Progenitor cell of endocrine pancreas (in vitro differentiated cells): ENCODE data around the gene ARIH2. TPM values are rescaled to one million over a fixed set of nuclear protein-coding genes. Genes with fewer than 3 reads are reported as not detected.

ENCODE experiments used
- DNase-seq: peaks from one replicate; pipeline ENCODE4 v3.0.0; 2021; ENCODE audit warnings: low spot score; ENCODE audit not compliant: unreplicated experiment
- H3K27ac Mint-ChIP-seq: 2 replicates; pipeline ENCODE4 v1.8.0; 2021; ENCODE audit warnings: mild to moderate bottlenecking, moderate library complexity, mixed read lengths
- H3K27me3 Mint-ChIP-seq: 2 replicates; pipeline ENCODE4 v1.8.0; 2021; ENCODE audit warnings: mixed read lengths
- H3K36me3 Mint-ChIP-seq: 2 replicates; pipeline ENCODE4 v1.8.0; 2022; ENCODE audit warnings: mixed read lengths; ENCODE audit not compliant: insufficient read depth
- H3K4me1 Mint-ChIP-seq: 2 replicates; pipeline ENCODE4 v1.8.0; 2021; ENCODE audit warnings: low read depth, mixed read lengths
- H3K4me3 Mint-ChIP-seq: 2 replicates; pipeline ENCODE4 v1.8.0; 2021; ENCODE audit warnings: low read depth, mild to moderate bottlenecking, moderate library complexity, mixed read lengths
- H3K9me3 Mint-ChIP-seq: 2 replicates; pipeline ENCODE4 v1.8.0; 2021; ENCODE audit warnings: low read depth, mixed read lengths
- CTCF ChIP-seq: fragments of 200-600 bp; sonication (generic); IDR thresholded peaks from one replicate; pipeline ENCODE4 v1.5.0; 2021; ENCODE audit warnings: antibody characterized with exemption, mild to moderate bottlenecking; ENCODE audit not compliant: unreplicated experiment
- total RNA-seq: library from RNA; stranded (reverse); gene quantifications from 2 replicates; pipeline ENCODE4 v1.2.1, GENCODE V29; 2021

The ARIH2 gene
- total RNA-seq, 1 donor from 2014 or later: 105 TPM

GRCh38 chr3:48962340-48962739 lies 43.7 kb downstream of the ARIH2 start:
- TF ChIP-seq CTCF: no peak
- no peak overlapping the region for H3K27ac Mint-ChIP-seq
- H3K4me3 Mint-ChIP-seq: no peak overlapping the region
- no peaks in the 10 kb centered on the region for H3K4me1 Mint-ChIP-seq
- H3K27me3 Mint-ChIP-seq: no peaks in the 10 kb centered on the region
- no peak for DNase-seq
- H3K9me3 Mint-ChIP-seq: no peaks in the 10 kb centered on the region
- H3K36me3 Mint-ChIP-seq: peaks cover 4% of the 10 kb centered on the region

- no peak for TF ChIP-seq CTCF
- Mint-ChIP-seq H3K27ac (no peak overlapping the region), H3K4me1 (no peaks in the 10 kb centered on the region), H3K4me3 (no peak overlapping the region), H3K9me3 (no peaks in the 10 kb centered on the region), H3K27me3 (no peaks in the 10 kb centered on the region), H3K36me3 (peaks cover 3% of the 10 kb centered on the region)
- DNase-seq: no peak
Measured at GRCh38 chr3:48962939-48963338, 44.3 kb downstream of the ARIH2 start.

GRCh38 chr3:48963591-48963990 lies 44.9 kb downstream of the ARIH2 start:
- Mint-ChIP-seq H3K4me1 (no peaks in the 10 kb centered on the region), H3K9me3 (no peaks in the 10 kb centered on the region), H3K36me3 (peaks cover 3% of the 10 kb centered on the region), H3K4me3 (no peak overlapping the region), H3K27ac (no peak overlapping the region), H3K27me3 (no peaks in the 10 kb centered on the region)
- no peak for DNase-seq
- TF ChIP-seq CTCF: no peak

GRCh38 chr3:48966367-48966766 lies 47.7 kb downstream of the ARIH2 start:
- H3K4me3 Mint-ChIP-seq: no peak overlapping the region
- no peaks in the 10 kb centered on the region for H3K4me1 Mint-ChIP-seq
- H3K9me3 Mint-ChIP-seq: no peaks in the 10 kb centered on the region
- no peak for DNase-seq
- H3K27ac Mint-ChIP-seq: no peak overlapping the region
- TF ChIP-seq CTCF: no peak
- peaks cover 6% of the 10 kb centered on the region for H3K36me3 Mint-ChIP-seq
- H3K27me3 Mint-ChIP-seq: no peaks in the 10 kb centered on the region

GRCh38 chr3:48966876-48967361 lies 48.3 kb downstream of the ARIH2 start:
- no peak overlapping the region for H3K4me3 Mint-ChIP-seq
- H3K9me3 Mint-ChIP-seq: no peaks in the 10 kb centered on the region
- no peak for TF ChIP-seq CTCF
- H3K4me1 Mint-ChIP-seq: no peaks in the 10 kb centered on the region
- H3K36me3 Mint-ChIP-seq: peaks cover 6% of the 10 kb centered on the region
- H3K27ac Mint-ChIP-seq: no peak overlapping the region
- H3K27me3 Mint-ChIP-seq: no peaks in the 10 kb centered on the region
- DNase-seq: no peak
